Muscle of leg (tissue), 11 donors: ENCODE results near the gene PARP1. TPM values are rescaled to one million over a fixed set of nuclear protein-coding genes. Genes with fewer than 3 reads are reported as not detected.

Experiments
- DNase-seq: peaks from one replicate; pipeline ENCODE4 v3.0.0; 2013
- H3K27ac ChIP-seq: one replicate; pipeline ENCODE4 v1.5.1; 2013; ENCODE audit warnings: mild to moderate bottlenecking, low read length, control low read depth
- H3K27me3 ChIP-seq: one replicate; pipeline ENCODE4 v1.6.1; 2013; ENCODE audit warnings: low read length; ENCODE audit not compliant: control insufficient read depth, insufficient read depth
- H3K36me3 ChIP-seq: one replicate; pipeline ENCODE4 v1.6.1; 2013; ENCODE audit warnings: low read length; ENCODE audit not compliant: control insufficient read depth, insufficient read depth
- H3K4me1 ChIP-seq: one replicate; pipeline ENCODE4 v1.6.1; 2013; ENCODE audit warnings: low read length; ENCODE audit not compliant: control insufficient read depth, insufficient read depth
- H3K4me3 ChIP-seq: one replicate; pipeline ENCODE4 v1.5.1; 2013; ENCODE audit warnings: low read length, control low read depth
- H3K9me3 ChIP-seq: replicated peaks from 2 replicates; pipeline ENCODE4 v1.6.1; 2013; ENCODE audit warnings: low read depth, low read length; ENCODE audit not compliant: control insufficient read depth
- WGBS: methylation state at CpG from one replicate; pipeline ENCODE4 v1.1.5; 2013; ENCODE audit warnings: missing lambda C conversion rate; ENCODE audit not compliant: insufficient coverage; 5-methylcytosine and 5-hydroxymethylcytosine counted together
- polyA plus RNA-seq, 8 donors: library from polyadenylated mRNA; unstranded; fragments of 120-200 nt; gene quantifications; one replicate each; pipeline versions ENCODE4 v1.2.1 to v1.2.3, GENCODE V29; 2013; ENCODE audit warnings: inconsistent platforms in 1 of 8, low replicate concordance in 1 of 8; ENCODE audit not compliant: insufficient read length in 8 of 8, insufficient read depth in 1 of 8
- total RNA-seq: library from RNA; stranded (reverse); fragments of 120-200 nt; gene quantifications from one replicate; pipeline ENCODE4 v1.2.4, GENCODE V29; 2013

Gene PARP1
- total and polyA plus RNA-seq, 9 donors, result 64.9 to 116 (median 103) TPM

- Histone ChIP-seq H3K27me3 (peaks cover 2% of the 10 kb centered on the region), H3K27ac (no peak overlapping the region), H3K4me3 (no peak overlapping the region), H3K36me3 (no peaks in the 10 kb centered on the region), H3K4me1 (peaks cover 8% of the 10 kb centered on the region), H3K9me3 (no peaks in the 10 kb centered on the region)
- DNase-seq, result no peak
These were observed 93.8 kb downstream of the PARP1 start for GRCh38 chr1:226314055-226314454.

- no peaks in the 10 kb centered on the region for H3K36me3 ChIP-seq
- H3K4me1 ChIP-seq, result peaks cover 12% of the 10 kb centered on the region
- H3K27me3 ChIP-seq, result peaks cover 2% of the 10 kb centered on the region
- DNase-seq, result no peak
- no peaks in the 10 kb centered on the region for H3K9me3 ChIP-seq
- no CpG with 5 or more reads among the region's 2 CpGs for WGBS
- H3K27ac ChIP-seq, result no peak overlapping the region
- H3K4me3 ChIP-seq, result no peak overlapping the region
These were observed 95.8 kb downstream of the PARP1 start for GRCh38 chr1:226312065-226312464.

GRCh38 chr1:226311376-226311775 lies 96.5 kb downstream of the PARP1 start:
- 100% methylated on average over 1 of the region's 7 CpGs for WGBS
- Histone ChIP-seq H3K4me1 (peaks cover 12% of the 10 kb centered on the region), H3K27ac (no peak overlapping the region), H3K36me3 (no peaks in the 10 kb centered on the region), H3K27me3 (no peaks in the 10 kb centered on the region), H3K9me3 (no peaks in the 10 kb centered on the region), H3K4me3 (no peak overlapping the region)
- no peak for DNase-seq

Other genes starting within 250 kb of the PARP1 start
- 32.8 TPM for gene ACBD3, start 221.4 kb downstream of the PARP1 start, total RNA-seq
- gene ACBD3, start 221.4 kb downstream of the PARP1 start, polyA plus RNA-seq, result 10 to 100 TPM; 33.7 to 66.6 (median 58.8) TPM
- gene MIXL1, start 184.4 kb downstream of the PARP1 start, total RNA-seq, result 0.27 TPM
- gene MIXL1, start 184.4 kb downstream of the PARP1 start, polyA plus RNA-seq, result under 1 TPM; 0.36 to 0.98 (median 0.79) TPM
- 6.6 TPM for gene LIN9, start 98.9 kb downstream of the PARP1 start, total RNA-seq
- 1 to 10 TPM; 6.2 to 8.2 (median 6.6) TPM for gene LIN9, start 98.9 kb downstream of the PARP1 start, polyA plus RNA-seq
- gene STUM, start 140.7 kb upstream of the PARP1 start, total RNA-seq, result 4.7 TPM
- 10 to 100 TPM in 3 of 8 donors, 1 to 10 TPM in 5; 6.1 to 14.6 (median 9.3) TPM for gene STUM, start 140.7 kb upstream of the PARP1 start, polyA plus RNA-seq